ENCODE measurements around the gene ZBED3.
A peak's percentile ranks its signal among the peaks of the same experiment; 100 is the strongest.

ZBED3 gene

DNA sequence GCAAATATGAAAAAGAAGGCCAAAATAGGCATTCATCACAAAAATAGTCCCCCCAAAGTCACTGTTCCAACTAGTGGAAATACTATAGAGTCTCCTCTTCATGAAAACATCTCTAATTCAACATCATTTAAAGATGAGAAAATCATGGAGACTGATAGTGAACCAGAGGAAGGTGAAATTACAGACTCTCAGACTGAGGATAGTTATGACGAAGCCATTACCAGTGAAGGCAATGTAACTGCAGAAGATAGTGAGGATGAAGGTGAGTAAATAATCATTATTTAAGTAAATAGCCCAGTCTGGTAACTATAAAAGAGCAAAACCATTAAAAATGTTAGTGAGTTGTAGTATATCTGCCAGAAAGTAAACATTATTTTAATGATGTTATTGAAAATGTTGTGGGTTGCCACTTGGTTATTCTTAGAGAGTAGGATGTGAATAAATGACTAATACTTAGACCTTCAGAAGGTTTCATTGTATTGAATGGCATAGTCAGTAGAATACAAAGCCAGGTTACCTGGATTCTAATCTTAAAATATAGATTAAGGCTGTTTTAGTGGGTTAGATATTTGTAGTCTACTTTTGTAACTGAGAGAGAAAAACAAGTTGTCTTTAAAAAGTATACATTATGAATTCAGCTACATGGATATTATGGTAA is 40.5 kb downstream of the ZBED3 start:
- TF ChIP-seq, protein P1, sequence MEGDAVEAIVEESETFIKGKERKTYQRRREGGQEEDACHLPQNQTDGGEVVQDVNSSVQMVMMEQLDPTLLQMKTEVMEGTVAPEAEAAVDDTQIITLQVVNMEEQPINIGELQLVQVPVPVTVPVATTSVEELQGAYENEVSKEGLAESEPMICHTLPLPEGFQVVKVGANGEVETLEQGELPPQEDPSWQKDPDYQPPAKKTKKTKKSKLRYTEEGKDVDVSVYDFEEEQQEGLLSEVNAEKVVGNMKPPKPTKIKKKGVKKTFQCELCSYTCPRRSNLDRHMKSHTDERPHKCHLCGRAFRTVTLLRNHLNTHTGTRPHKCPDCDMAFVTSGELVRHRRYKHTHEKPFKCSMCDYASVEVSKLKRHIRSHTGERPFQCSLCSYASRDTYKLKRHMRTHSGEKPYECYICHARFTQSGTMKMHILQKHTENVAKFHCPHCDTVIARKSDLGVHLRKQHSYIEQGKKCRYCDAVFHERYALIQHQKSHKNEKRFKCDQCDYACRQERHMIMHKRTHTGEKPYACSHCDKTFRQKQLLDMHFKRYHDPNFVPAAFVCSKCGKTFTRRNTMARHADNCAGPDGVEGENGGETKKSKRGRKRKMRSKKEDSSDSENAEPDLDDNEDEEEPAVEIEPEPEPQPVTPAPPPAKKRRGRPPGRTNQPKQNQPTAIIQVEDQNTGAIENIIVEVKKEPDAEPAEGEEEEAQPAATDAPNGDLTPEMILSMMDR (IDR thresholded peaks at IDR 0.05; ENCODE audit: low read depth, low read length), result no peak
- no peak overlapping the region for H3K4me3 ChIP-seq (ENCODE audit: low read depth, low read length)

DNA sequence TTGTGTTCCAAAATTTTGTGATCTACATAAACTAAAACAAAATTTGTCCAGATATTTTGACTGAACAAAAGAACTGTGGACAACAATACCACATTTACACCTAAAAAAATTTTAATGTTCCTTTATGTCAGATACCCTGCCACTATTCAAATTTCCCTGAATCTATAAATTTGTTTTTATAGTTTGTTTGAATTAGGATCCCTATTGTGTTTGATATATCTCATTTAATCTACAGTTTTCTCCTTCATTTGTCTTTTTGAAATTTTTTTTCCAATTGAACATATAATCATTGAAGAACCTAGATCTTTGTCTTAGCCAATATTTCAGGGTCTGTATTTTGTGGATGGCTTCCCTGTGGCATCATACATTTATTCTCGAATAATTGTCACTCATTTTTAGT is 51.1 kb downstream of the ZBED3 start:
- TF ChIP-seq, protein P1 (IDR thresholded peaks at IDR 0.05; ENCODE audit: low read depth, low read length), result no peak
- no peak overlapping the region for H3K4me3 ChIP-seq (ENCODE audit: low read depth, low read length)

DNA sequence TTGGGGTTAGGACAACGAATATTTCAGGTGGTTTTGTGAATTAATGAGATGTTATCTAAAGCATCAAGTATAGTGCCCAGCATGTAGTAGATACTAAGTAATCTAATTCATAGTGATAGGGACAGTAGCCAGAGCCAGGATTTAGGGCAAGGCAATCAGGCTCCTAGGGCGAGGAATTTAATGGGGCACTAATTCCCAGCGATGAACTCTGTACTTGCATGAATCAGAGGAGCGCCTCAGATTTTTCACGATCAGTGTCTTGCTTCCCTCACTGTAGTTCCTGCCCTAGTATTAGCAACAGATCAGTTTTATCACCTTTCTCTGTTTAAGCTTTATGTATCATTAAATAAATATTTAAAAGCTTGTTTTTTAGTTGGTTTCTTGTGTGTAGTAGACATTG is 53.7 kb downstream of the ZBED3 start:
- TF ChIP-seq, protein P1 (IDR thresholded peaks at IDR 0.05; ENCODE audit: low read depth, low read length), result no peak
- H3K4me3 ChIP-seq (ENCODE audit: low read depth, low read length), result no peak overlapping the region

DNA sequence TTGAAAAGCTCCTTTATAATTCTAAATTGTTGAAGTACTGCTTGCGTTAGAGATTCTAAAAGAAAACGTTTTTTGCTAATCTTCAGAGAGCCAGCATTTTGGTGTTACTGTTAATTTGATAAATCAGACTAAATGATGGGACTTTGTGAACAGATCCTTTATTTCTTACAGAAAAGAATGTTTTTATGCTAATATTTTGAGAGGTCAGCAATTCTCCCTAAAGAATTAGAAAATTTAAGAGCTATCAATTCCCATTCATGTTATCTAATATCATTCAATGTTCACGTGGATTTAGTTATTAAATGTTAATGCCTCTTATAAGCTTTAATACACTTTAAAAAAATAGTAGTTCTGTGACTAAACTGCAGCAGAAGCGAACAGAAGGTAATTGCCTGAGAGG is 54.5 kb downstream of the ZBED3 start:
- H3K4me3 ChIP-seq (ENCODE audit: low read depth, low read length), result no peak overlapping the region
- TF ChIP-seq, protein P1 (IDR thresholded peaks at IDR 0.05; ENCODE audit: low read depth, low read length), result no peak

DNA sequence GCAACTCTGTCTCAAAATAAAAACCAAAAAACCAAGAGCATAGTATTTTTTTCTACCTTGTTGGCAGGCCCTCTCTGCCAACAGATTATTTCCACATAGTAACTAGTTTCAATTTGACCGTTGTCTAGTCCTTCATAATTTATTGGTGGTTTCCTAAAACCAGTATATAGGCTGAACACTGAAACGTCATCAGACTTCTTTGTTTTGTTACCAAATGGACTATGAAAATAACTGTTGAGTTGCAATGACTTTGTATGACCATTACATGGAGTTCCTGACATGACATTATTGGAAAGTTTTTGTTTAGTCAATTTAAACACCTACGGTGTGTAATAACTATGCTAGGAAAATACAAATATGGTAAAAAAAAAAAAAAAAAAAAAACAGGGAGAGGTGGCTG is 55.2 kb downstream of the ZBED3 start:
- H3K4me3 ChIP-seq (ENCODE audit: low read depth, low read length), result no peak overlapping the region

DNA sequence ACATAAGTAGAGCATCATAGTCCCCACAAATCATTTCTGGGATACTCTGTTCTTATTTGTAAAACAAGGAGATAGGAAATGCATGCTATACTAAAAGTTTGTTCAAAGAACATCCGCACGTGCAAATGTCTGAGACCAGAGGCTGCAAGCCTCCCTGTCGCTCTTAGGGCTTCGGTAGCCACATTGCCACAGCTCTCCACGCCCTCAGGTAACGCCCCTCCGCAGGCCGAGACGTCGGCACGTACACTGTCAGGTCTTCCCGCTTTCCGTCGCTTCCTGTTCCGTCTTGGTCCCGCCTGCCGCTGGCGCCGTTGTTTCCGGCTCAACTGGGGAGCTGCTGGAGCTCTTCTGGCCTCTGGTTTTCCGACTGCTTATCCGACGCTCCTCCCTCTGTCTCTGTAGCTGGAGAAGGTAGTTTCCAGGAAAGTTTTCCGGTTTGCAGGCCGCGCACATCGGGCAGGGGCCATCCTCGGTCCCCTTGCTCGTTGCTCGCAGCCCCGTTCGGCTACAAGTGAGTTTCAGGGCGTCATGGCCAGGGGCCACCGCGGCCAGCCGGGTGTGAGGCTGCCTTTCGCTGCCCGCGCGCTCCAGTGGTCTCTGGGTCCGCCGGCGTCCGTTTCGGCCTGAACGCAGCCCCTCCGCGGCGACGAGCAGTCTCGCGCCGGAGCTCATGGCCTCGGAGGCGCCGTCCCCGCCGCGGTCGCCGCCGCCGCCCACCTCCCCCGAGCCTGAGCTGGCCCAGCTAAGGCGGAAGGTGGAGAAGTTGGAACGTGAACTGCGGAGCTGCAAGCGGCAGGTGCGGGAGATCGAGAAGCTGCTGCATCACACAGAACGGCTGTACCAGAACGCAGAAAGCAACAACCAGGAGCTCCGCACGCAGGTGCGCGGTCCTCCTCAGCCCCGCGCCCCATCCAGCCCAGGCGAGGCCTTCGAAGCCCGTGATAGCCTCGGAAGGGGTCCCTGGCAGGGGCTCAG is 56.7 kb downstream of the ZBED3 start, which contains the start of gene AGGF1:
Gene AGGF1 (plus strand): TSS at position 308 of the 975 bp plus-strand sequence. CDS start 363 bp downstream, at position 671.
- TF ChIP-seq, protein P1 (IDR thresholded peaks at IDR 0.05; ENCODE audit: low read depth, low read length), result no peak
- peak within 1 kb of the TSS; percentile 91 for H3K4me3 ChIP-seq (ENCODE audit: low read depth, low read length)

More for the DNA sequence above, 55.2 kb downstream of the ZBED3 start:
- TF ChIP-seq, protein P1 (IDR thresholded peaks at IDR 0.05; ENCODE audit: low read depth, low read length), result no peak

All from WI38 (cell line).